K562 (cell line): ENCODE results near the gene TMEM203.

ENCODE experiments used
- GATA2 ChIP-seq: sonication (generic); formaldehyde crosslinking; IDR thresholded peaks from 2 replicates; pipeline ENCODE4 v1.4.0; 2020; ENCODE audit warnings: mild to moderate bottlenecking, missing genetic modification reagents
- RBM39 ChIP-seq: fragments of 200-400 bp; formaldehyde crosslinking; optimal IDR thresholded peaks from 2 replicates; pipeline ENCODE3; 2018; ENCODE audit warnings: low read depth, low read length

DNA sequence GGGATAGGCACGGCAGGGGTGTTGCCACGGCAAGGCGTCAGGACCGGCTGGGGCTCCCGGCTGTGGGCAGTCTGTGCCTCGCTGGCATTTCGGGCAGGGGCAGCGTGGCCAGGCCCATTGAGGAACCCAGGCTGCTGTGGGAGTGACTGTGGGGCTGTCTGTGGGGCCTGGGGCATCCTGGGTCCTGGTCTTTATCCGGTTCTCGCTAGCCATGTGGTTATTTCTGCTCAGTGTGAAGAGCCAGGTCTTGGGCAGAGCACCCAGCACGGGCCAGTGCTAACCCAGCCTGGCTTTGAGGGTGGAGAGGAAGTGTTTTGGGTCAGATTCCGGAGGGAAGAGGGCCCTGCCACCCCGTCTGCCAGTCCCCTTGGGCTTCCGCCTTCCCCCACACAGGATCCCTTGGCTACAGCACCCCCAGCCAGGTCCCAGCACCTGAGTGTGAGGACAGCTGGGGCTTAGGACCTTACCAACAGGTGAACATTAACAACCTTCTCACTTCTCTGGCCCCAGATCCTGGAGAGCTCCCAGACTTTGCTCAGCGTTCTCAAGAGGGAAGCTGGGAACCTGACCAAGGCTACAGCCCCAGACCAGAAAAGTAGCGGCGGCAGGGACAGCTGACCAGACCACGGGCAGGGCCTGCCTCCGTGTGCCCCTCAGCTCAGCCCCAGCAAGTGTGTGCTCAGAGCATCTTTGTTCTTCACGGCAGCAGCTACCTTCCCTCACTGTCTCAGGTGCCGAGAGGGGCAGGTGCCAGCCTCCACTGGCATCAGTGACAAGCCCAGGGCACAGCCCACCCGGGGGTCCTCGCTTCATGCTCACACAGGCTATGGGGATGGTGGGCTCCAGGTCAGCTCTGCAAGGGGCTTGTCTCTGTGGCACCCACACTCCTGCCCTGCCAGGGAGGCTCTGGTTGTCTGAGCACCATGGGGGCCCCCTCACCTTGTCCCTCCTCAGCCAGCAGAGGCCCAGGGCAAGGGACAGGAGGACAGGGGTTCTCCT is 15.9 kb downstream of the TMEM203 start:
- TF ChIP-seq GATA2 (CRISPR knock-in tag) (no peak), RBM39 (no peak)
